ENCODE results near the gene EXD3. TPM values are rescaled to one million over a fixed set of nuclear protein-coding genes. Genes with fewer than 3 reads are reported as not detected.

Gene EXD3
- total and polyA plus RNA-seq, 2 of the 4 experiments (the other 2 are of a cell fraction) = 1.1 to 7.4 TPM

DNA sequence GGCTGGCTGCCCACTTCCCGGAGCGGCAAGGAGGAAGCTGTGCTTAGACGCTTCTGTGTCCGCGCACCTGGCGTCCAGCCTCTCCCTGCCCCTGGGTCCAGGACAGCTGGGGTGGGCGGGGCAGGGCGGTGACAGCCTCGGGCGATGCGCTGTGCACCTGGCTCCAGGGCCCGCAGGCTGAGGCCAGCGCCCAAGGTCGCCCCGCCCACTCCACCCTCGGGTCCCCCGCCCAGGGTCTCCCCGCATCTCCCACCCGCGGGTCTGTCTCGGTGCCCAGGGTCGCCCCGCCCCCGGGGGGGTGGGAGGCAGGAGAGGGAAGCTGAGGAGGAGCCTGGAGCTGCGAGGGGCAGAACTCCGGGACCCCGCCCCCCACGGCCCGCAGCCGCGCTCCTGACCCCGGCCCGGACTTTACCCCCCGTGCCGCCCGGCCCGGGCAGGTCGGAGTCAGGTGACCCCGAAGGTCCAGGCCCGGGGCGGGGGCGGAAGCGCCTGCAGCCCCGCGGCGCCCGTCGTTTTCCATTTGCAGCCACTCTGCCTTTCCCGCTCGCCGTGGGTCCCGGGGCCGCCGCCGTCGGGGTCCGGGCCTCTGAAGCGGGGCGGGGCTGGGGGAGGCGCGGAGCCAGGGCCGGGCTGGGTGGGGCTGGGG lies 18.4 kb upstream of the EXD3 start, which contains the start of gene ENTPD8:
Gene ENTPD8, minus strand, starts transcription at position 69 of the 646 bp plus-strand sequence. CDS start 3,072 bp downstream, outside the sequence.
- dilution Hi-C loops (cut with HindIII; ENCODE audit: low sequenced_read_pairs, unreplicated experiment) (no loop called here), in situ Hi-C loops (cut with MboI; ENCODE audit: low sequenced_read_pairs) (no loop called here), intact Hi-C loops (cut with micrococcal nuclease) (no loop called here)
- H3K36me3 ChIP-seq (ENCODE audit: control insufficient read depth, insufficient read depth, low read length) = no peaks in the 10 kb centered on the region
- no peak within 1 kb of the TSS for H3K23ac ChIP-seq (ENCODE audit: low read depth, low read length)
- H2BK15ac ChIP-seq (ENCODE audit: low read depth, low read length) = no peak within 1 kb of the TSS
- no peaks in the 10 kb centered on the region for H3K9me3 ChIP-seq (ENCODE audit: control insufficient read depth, insufficient read depth, low read length)
- peaks cover 2% of the 10 kb centered on the region; the same call in 1 of the 2 replicates for H3K4me1 ChIP-seq (ENCODE audit: control insufficient read depth, insufficient read depth, low read length)
- no peak within 1 kb of the TSS for H2BK20ac ChIP-seq (ENCODE audit: low read depth, low read length)
- ChIA-PET CTCF (interaction anchor here (1.1 to 1.9 kb wide), 2 partner anchors 19 to 93 kb away, joined by 4 to 5 read pairs; partner anchors contain the start of genes EXD3 and NOXA1), POLR2A (ENCODE audit: unreplicated experiment) (no interaction called here)
- H3K56ac ChIP-seq (ENCODE audit: extremely low read depth, insufficient read depth, low read length) = no peak within 1 kb of the TSS
- no peak within 1 kb of the TSS for H3K14ac ChIP-seq (replicated peaks; ENCODE audit: low read depth, low read length)
- peak within 1 kb of the TSS; percentile 40 for H3K4me2 ChIP-seq (ENCODE audit: low read depth, low read length)
- no peaks in the 10 kb centered on the region for H3K9me1 ChIP-seq (ENCODE audit: insufficient read depth, low read length)
- H2AK9ac ChIP-seq (replicated peaks; ENCODE audit: low read depth, low read length, poor library complexity) = no peak within 1 kb of the TSS
- H4K20me1 ChIP-seq (ENCODE audit: insufficient read depth, low read length) = 0 out of 2 replicates have a peak, but pooled peaks cover 4% of the 10 kb centered on the region
- no TSS peak for BruUV-seq (replicated peaks)
- H4K5ac ChIP-seq (ENCODE audit: low read depth, low read length) = no peak within 1 kb of the TSS
- H3K4me3 ChIP-seq (ENCODE audit: insufficient read depth, low read depth, low read length) = peak within 1 kb of the TSS; percentile 34; the same call in 1 of the 2 replicates
- no peak within 1 kb of the TSS for H2BK120ac ChIP-seq (ENCODE audit: low read depth, low read length)
- H3K27ac ChIP-seq (ENCODE audit: insufficient read depth, low read length) = no peak within 1 kb of the TSS
- no peak for TF ChIP-seq NFE2L2 (IDR thresholded peaks at IDR 0.05; ENCODE audit: low read depth, low read length)
- TF ChIP-seq RFX5 (IDR thresholded peaks at IDR 0.05; ENCODE audit: low read depth, low read length) = no peak
- TF ChIP-seq RAD21 (IDR thresholded peaks at IDR 0.05; ENCODE audit: low read length) = no peak
- no peak for TF ChIP-seq ELK1 (IDR thresholded peaks at IDR 0.05; ENCODE audit: borderline replicate concordance, low read depth, low read length)
- no peak for TF ChIP-seq CTCF (conservative IDR thresholded peaks at IDR 0.05; ENCODE audit: low read depth, low read length)
- TF ChIP-seq, protein P1, sequence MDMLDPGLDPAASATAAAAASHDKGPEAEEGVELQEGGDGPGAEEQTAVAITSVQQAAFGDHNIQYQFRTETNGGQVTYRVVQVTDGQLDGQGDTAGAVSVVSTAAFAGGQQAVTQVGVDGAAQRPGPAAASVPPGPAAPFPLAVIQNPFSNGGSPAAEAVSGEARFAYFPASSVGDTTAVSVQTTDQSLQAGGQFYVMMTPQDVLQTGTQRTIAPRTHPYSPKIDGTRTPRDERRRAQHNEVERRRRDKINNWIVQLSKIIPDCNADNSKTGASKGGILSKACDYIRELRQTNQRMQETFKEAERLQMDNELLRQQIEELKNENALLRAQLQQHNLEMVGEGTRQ (IDR thresholded peaks at IDR 0.05; ENCODE audit: low read depth, low read length) = no peak
- TF ChIP-seq FOS (IDR thresholded peaks at IDR 0.05; ENCODE audit: low read depth, low read length) = no peak
- TF ChIP-seq MXI1 (IDR thresholded peaks at IDR 0.05; ENCODE audit: borderline replicate concordance, low read depth, low read length) = no peak
- TF ChIP-seq MAFK (IDR thresholded peaks at IDR 0.05; ENCODE audit: low read depth, low read length) = no peak
- TF ChIP-seq BHLHE40 (IDR thresholded peaks at IDR 0.05; ENCODE audit: low read depth, low read length) = no peak
- no peak for TF ChIP-seq SMC3 (IDR thresholded peaks at IDR 0.05; ENCODE audit: low read depth, low read length)
- no peak for TF ChIP-seq CHD1 (IDR thresholded peaks at IDR 0.05; ENCODE audit: low read depth, low read length)
- TF ChIP-seq CEBPB (IDR thresholded peaks at IDR 0.05; ENCODE audit: low read depth, low read length) = no peak
- no peak for TF ChIP-seq POLR2A (IDR thresholded peaks at IDR 0.05; ENCODE audit: low read depth, low read length)
- TF ChIP-seq RCOR1 (IDR thresholded peaks at IDR 0.05; ENCODE audit: insufficient replicate concordance, low read length) = no peak
- no peak for TF ChIP-seq MAZ (IDR thresholded peaks at IDR 0.05; ENCODE audit: borderline replicate concordance, low read depth, low read length)
- DNase-seq (no peak), ATAC-seq (ENCODE audit: low read depth) (peak; percentile 33)
- H4K8ac ChIP-seq (ENCODE audit: low read depth in 2 of 2, low read length in 2 of 2) = no peak within 1 kb of the TSS
- H4K91ac ChIP-seq (ENCODE audit: insufficient read depth, low read depth, low read length) = no peak within 1 kb of the TSS
- peaks cover 3% of the 10 kb centered on the region; the same call in 1 of the 2 replicates for H3K27me3 ChIP-seq (ENCODE audit: control insufficient read depth, insufficient read depth, low read length)
- H3K18ac ChIP-seq (ENCODE audit: low read depth, low read length) = no peak within 1 kb of the TSS
- H2AFZ ChIP-seq (replicated peaks; ENCODE audit: low read length, poor library complexity) = peak within 1 kb of the TSS; percentile 70
- H2BK5ac ChIP-seq (ENCODE audit: low read depth, low read length, poor library complexity, severe bottlenecking) = no peak within 1 kb of the TSS
- H3K4ac ChIP-seq (ENCODE audit: low read depth, low read length) = no peak within 1 kb of the TSS
- H3K79me1 ChIP-seq (ENCODE audit: low read depth in 1 of 2, low read length in 2 of 2) = no peaks in the 10 kb centered on the region
- H3K9ac ChIP-seq (ENCODE audit: low read depth, low read length) = no peak within 1 kb of the TSS
- H2AK5ac ChIP-seq (ENCODE audit: low read depth, low read length) = peak within 1 kb of the TSS; percentile 8; the same call in 1 of the 2 replicates
- 8% methylated on average over 2 of the region's 62 CpGs; no CpG with 5 or more reads in 1 of the 2 experiments for WGBS, 2 experiments (ENCODE audit: extremely low coverage in 2 of 2, insufficient read length in 1 of 2)

Data from IMR-90 (cell line).